ENCODE data around the gene TCAIM.
A peak's percentile ranks its signal among the peaks of the same experiment; 100 is the strongest.

The TCAIM gene

GRCh38 chr3:44439499-44440295, 101.1 kb downstream of the TCAIM start:
- Histone ChIP-seq H3K4me3 (no peak overlapping the region), H3K27ac (0 out of 2 replicates have a peak overlapping the region, but pooled peaks have one; percentile 13), H3K9ac (ENCODE audit: insufficient read length) (no peak overlapping the region), H3K9me3 (ENCODE audit: low read depth, low read length) (no peaks in the 10 kb centered on the region), H3K36me3 (ENCODE audit: insufficient read depth, low read length) (peaks cover 5% of the 10 kb centered on the region; the same call in 1 of the 2 replicates)
- no peak for DNase-seq (ENCODE audit: low read depth, low spot score)
- TF ChIP-seq POLR2AphosphoS5 (IDR thresholded peaks at IDR 0.05; ENCODE audit: borderline replicate concordance, low read depth, low read length) (no peak), EZH2 (IDR thresholded peaks at IDR 0.05) (no peak), FOXP2 (optimal IDR thresholded peaks at IDR 0.05; ENCODE audit: control extremely low read depth, extremely low read length, insufficient read depth) (no peak)

GRCh38 chr3:44442596-44443309, 104.2 kb downstream of the TCAIM start:
- no peak for DNase-seq (ENCODE audit: low read depth, low spot score)
- Histone ChIP-seq H3K27ac (no peak overlapping the region), H3K9me3 (ENCODE audit: low read depth, low read length) (no peaks in the 10 kb centered on the region), H3K36me3 (ENCODE audit: insufficient read depth, low read length) (peaks cover 24% of the 10 kb centered on the region), H3K4me3 (no peak overlapping the region), H3K9ac (ENCODE audit: insufficient read length) (no peak overlapping the region)
- no peak for TF ChIP-seq EZH2 (IDR thresholded peaks at IDR 0.05)

DNA sequence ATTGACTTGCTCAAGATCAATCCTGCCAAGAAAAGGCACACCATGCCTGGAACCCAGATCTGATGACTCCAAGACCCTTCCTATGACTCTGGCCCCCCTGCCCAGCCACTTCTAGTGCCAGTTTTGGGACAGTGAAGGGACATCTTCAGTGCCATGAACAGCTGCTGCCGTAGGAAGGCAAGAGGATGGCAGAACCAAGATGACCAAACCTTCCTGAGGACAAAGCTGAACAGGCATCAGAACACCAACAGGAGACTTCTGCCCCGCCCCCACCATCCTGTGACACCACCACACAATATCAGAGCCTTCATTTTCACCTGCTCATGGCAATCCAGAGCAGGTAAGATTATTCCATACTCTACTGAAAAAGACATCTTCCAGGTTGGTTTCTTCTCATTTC, 105.9 kb downstream of the TCAIM start:
- H3K9me3 ChIP-seq (ENCODE audit: low read depth, low read length) = no peaks in the 10 kb centered on the region
- H3K27ac ChIP-seq = no peak overlapping the region
- H3K9ac ChIP-seq (ENCODE audit: insufficient read length) = no peak overlapping the region
- H3K4me3 ChIP-seq = no peak overlapping the region
- DNase-seq (ENCODE audit: low read depth, low spot score) = no peak
- H3K36me3 ChIP-seq (ENCODE audit: insufficient read depth, low read length) = peaks cover 41% of the 10 kb centered on the region
- TF ChIP-seq FOXP2 (optimal IDR thresholded peaks at IDR 0.05; ENCODE audit: control extremely low read depth, extremely low read length, insufficient read depth) = no peak
- no peak for TF ChIP-seq POLR2AphosphoS5 (IDR thresholded peaks at IDR 0.05; ENCODE audit: borderline replicate concordance, low read depth, low read length)
- no peak for TF ChIP-seq EZH2 (IDR thresholded peaks at IDR 0.05)

DNA sequence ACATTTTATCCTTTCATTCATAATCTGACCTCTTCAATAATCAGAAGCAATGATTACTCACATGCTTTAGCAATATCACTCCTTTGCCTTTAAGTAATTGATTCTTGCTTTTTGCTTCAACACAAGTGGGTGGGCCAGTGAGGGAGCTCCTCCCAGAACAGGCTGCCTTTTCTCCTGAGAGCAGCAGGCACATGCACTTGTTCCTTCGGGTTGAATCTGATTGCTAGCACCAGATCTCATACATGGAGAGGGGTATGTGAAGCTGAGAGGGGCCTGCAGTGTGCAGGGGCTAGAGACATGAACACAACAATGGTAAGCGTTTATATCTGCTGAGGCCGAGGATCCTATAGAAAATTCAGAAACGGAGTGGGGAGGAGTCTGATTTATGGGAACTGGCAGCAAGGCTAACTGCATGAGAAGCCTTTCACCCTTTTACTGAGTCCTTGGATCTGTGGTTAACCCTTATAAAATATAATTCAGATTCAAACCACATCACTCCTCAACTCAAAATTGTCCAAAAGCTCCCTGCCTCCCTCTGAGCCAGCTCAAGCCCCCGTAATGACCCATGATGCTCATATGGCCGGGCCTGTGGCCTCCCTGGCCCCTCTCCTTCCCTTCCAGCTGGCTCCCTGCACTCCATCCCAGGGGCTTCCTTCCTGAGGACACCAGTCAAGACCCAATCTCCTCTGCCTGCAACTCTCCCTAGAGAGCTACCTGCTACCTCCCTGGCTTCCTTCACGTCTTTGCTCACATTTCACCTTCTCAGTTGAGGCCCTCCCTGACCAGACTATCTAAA, 106.5 kb downstream of the TCAIM start:
- no peak for TF ChIP-seq EZH2 (IDR thresholded peaks at IDR 0.05)
- no peak for TF ChIP-seq POLR2AphosphoS5 (IDR thresholded peaks at IDR 0.05; ENCODE audit: borderline replicate concordance, low read depth, low read length)
- no peak for TF ChIP-seq FOXP2 (optimal IDR thresholded peaks at IDR 0.05; ENCODE audit: control extremely low read depth, extremely low read length, insufficient read depth)
- no peak for DNase-seq (ENCODE audit: low read depth, low spot score)
- no peak overlapping the region for H3K27ac ChIP-seq
- H3K4me3 ChIP-seq = no peak overlapping the region
- no peak overlapping the region for H3K9ac ChIP-seq (ENCODE audit: insufficient read length)
- no peaks in the 10 kb centered on the region for H3K9me3 ChIP-seq (ENCODE audit: low read depth, low read length)
- peaks cover 48% of the 10 kb centered on the region for H3K36me3 ChIP-seq (ENCODE audit: insufficient read depth, low read length)

DNA sequence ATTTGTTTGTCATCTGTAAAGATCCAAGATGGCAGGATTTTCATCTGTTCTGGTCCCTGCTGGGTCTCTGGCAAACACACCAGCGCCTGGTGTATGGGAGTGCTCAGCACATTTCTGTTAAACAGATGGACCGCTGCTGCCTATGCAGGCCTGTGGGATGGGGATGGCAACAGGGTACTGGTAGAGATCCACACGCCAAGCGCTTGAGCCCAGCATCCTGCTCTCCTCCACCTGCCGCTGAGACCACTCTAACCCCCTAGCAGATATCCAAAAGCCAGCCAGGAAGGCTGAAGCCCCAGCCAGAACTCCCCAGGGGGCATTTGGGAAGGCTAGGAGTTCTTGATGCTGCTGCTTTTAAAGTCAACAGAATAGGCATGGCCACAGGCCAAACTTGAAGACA, 107.2 kb downstream of the TCAIM start:
- no peak overlapping the region for H3K9ac ChIP-seq (ENCODE audit: insufficient read length)
- no peak for DNase-seq (ENCODE audit: low read depth, low spot score)
- peaks cover 54% of the 10 kb centered on the region for H3K36me3 ChIP-seq (ENCODE audit: insufficient read depth, low read length)
- no peak overlapping the region for H3K4me3 ChIP-seq
- no peak overlapping the region for H3K27ac ChIP-seq
- H3K9me3 ChIP-seq (ENCODE audit: low read depth, low read length) = no peaks in the 10 kb centered on the region
- TF ChIP-seq POLR2AphosphoS5 (IDR thresholded peaks at IDR 0.05; ENCODE audit: borderline replicate concordance, low read depth, low read length) (no peak), FOXP2 (optimal IDR thresholded peaks at IDR 0.05; ENCODE audit: control extremely low read depth, extremely low read length, insufficient read depth) (no peak), EZH2 (IDR thresholded peaks at IDR 0.05) (no peak)

DNA sequence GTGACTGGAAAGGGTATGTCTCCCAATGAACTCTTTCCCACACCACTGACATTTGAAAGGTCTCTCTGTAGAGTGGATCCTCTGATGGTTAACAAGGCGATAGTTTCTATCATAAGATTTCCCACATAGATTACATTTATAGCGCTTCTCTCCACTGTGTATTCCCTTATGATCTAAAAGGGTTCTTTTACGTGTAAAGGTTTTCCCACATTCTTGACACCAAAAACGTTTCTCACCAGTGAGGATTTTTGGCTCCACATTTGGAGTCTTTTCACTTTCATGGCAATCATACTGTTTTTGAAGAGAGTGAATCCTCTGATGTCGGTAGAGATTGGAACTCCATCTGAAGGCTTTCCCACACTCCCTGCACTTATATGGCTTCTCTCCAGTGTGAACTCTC, 108.4 kb downstream of the TCAIM start:
- no peak overlapping the region for H3K9ac ChIP-seq (ENCODE audit: insufficient read length)
- H3K9me3 ChIP-seq (ENCODE audit: low read depth, low read length) = no peaks in the 10 kb centered on the region
- TF ChIP-seq POLR2AphosphoS5 (IDR thresholded peaks at IDR 0.05; ENCODE audit: borderline replicate concordance, low read depth, low read length) = no peak
- no peak for TF ChIP-seq EZH2 (IDR thresholded peaks at IDR 0.05)
- no peak for TF ChIP-seq FOXP2 (optimal IDR thresholded peaks at IDR 0.05; ENCODE audit: control extremely low read depth, extremely low read length, insufficient read depth)
- DNase-seq (ENCODE audit: low read depth, low spot score) = no peak
- H3K4me3 ChIP-seq = no peak overlapping the region
- H3K36me3 ChIP-seq (ENCODE audit: insufficient read depth, low read length) = peaks cover 66% of the 10 kb centered on the region
- H3K27ac ChIP-seq = no peak overlapping the region

- TF ChIP-seq EZH2 (IDR thresholded peaks at IDR 0.05) (no peak), FOXP2 (optimal IDR thresholded peaks at IDR 0.05; ENCODE audit: control extremely low read depth, extremely low read length, insufficient read depth) (no peak), POLR2AphosphoS5 (IDR thresholded peaks at IDR 0.05; ENCODE audit: borderline replicate concordance, low read depth, low read length) (no peak)
- DNase-seq (ENCODE audit: low read depth, low spot score) = no peak
- Histone ChIP-seq H3K36me3 (ENCODE audit: insufficient read depth, low read length) (peaks cover 94% of the 10 kb centered on the region), H3K9ac (ENCODE audit: insufficient read length) (no peak overlapping the region), H3K9me3 (ENCODE audit: low read depth, low read length) (no peaks in the 10 kb centered on the region), H3K4me3 (no peak overlapping the region), H3K27ac (no peak overlapping the region)
Measured at GRCh38 chr3:44451441-44451840, 112.9 kb downstream of the TCAIM start.

DNA sequence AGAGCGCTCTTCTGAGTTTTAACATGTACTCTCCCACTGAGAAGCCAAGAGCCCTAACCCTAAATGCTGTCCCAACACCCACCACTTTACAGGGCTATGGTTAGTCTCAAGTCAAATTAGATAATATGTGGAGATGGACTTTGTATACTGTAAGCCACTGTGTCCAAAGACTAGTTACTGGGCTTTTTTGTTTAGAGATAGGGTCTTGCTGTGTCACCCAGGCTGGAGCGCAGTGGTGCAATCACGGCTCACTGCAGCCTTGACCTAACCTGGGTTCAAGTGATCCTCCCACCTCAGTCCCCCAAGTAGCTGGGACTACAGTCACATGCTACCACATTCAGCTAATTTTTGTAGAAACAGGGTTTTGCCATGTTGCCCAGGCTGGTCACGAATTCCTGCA, 115.7 kb downstream of the TCAIM start:
- H3K27ac ChIP-seq = no peak overlapping the region
- no peaks in the 10 kb centered on the region for H3K9me3 ChIP-seq (ENCODE audit: low read depth, low read length)
- no peak overlapping the region for H3K9ac ChIP-seq (ENCODE audit: insufficient read length)
- H3K4me3 ChIP-seq = no peak overlapping the region
- no peak for DNase-seq (ENCODE audit: low read depth, low spot score)
- peaks cover 81% of the 10 kb centered on the region for H3K36me3 ChIP-seq (ENCODE audit: insufficient read depth, low read length)
- no peak for TF ChIP-seq EZH2 (IDR thresholded peaks at IDR 0.05)
- TF ChIP-seq POLR2AphosphoS5 (IDR thresholded peaks at IDR 0.05; ENCODE audit: borderline replicate concordance, low read depth, low read length) = no peak
- TF ChIP-seq FOXP2 (optimal IDR thresholded peaks at IDR 0.05; ENCODE audit: control extremely low read depth, extremely low read length, insufficient read depth) = no peak
